GM19463 (cell line): ENCODE measurements around the gene VMO1.

Source experiments
- ATAC-seq: cut with Tn5 transposase; IDR thresholded peaks from one replicate; pipeline ENCODE4 v1.9.1; 2021; ENCODE audit warnings: mild to moderate bottlenecking, moderate library complexity; ENCODE audit not compliant: unreplicated experiment

Gene VMO1

DNA sequence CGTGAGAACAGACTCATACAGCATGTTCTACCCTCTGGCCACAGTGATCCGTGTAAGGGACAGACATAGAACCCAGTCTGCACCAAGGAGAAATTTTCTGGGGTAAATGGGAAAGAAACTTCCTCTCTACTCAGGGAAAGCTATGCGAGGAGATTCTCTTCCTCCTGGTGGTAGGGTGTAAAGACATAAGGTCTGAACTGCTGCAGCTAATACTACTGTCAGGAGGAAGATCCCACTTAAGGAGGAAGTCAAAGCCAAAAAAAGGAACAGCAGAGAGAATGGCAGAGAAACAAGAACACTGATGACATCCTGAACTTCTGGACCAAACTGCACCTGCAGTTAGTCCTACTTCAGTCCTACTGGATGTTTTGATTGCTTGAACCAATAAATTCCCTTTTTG, 21.6 kb downstream of the VMO1 start:
- ATAC-seq, result no peak

DNA sequence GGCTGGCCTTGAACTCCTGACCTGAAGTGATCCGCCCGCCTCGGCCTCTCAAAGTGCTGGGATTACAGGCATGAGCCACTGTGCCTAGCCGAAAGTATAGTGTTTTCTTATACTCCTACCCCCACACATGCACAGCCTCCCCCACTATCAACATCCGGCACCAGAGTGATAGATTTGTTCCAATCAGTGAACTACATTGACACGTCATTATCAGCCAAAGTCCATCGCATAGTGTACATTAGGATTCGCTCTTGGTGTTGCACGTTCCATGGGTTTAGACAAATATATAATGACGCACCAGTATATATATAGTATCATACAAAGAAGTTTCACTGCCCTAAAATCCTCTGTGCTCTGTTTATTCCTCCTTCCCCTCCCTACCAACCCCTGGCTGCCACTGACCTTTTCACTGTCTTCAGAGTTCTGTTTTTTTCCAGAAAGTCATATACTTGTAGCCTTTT, 26.4 kb downstream of the VMO1 start:
- ATAC-seq, result no peak

DNA sequence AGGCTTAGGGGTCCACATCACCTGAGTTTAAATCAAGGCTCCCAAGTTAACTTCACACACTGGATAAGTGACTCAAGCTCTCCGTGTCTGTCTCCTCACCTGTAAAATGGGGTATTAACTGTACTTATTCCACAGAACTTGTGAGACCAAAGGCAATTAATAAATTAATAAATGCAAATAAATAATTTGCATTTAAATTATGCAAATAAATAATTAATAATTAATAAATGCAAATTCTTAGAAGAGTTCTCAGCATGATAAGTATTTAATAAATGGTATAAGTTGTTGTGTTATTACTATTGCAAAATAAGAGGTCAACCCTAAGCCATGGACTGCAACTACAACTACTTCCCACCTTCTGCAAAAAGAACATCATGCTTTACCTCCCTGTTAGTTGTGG, 32.8 kb downstream of the VMO1 start:
- no peak for ATAC-seq

DNA sequence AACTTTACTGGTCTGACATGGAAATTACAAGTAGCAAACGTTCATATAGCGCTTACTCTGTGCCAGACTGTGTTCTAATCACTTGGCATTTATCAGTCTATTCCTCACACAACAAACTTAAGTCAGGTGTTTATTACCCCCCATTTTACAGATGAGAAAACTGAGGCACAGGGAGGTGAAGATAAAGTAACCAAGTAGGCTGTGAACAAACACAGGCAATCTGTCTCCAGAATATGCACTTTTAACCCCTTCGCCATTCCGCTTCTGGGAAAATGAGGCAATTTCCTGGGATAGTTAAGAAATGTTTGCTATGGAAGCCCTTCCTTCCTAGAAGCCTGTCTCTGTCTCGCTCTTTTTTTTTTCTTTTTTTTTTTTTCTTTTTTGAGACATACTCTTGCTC, 34.2 kb downstream of the VMO1 start:
- ATAC-seq, result no peak

DNA sequence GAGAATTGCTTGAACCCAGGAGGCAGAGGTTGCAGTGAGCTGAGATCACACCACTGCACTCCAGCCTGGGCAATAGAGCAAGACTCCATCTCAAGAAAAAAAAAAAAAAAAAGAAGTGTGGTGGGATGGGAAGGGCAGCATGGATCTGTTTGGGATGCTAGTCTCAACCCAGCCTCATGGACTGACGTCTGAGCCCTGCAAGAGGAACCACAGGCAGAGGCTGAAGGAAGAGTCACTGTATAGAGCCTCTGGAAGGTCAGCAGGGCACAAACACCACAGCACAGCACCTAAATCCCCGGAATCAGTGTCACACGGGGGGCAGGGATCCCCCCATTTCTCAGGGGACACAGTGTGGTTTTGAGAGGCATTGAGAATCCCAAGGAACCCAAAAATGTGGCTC, 35.6 kb downstream of the VMO1 start:
- ATAC-seq, result no peak

DNA sequence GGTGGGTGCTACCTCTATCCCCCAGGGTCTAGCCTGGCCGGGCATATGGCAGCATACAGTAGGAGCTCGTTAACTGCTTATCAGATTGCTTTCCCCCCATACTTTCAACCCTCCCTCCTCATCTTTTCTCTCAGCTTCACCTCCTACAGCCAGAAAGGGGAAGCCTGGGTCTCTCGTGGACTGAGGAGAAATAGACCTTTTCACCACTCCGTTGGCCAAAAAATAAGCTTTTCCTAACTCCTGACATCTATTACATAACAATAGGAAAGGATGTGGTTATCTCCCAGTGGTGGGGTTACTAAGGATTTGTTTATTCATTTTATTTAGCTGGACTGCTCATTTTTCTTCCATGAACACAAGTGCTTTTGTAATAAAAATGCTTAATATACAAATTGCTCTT, 37.5 kb downstream of the VMO1 start:
- no peak for ATAC-seq

DNA sequence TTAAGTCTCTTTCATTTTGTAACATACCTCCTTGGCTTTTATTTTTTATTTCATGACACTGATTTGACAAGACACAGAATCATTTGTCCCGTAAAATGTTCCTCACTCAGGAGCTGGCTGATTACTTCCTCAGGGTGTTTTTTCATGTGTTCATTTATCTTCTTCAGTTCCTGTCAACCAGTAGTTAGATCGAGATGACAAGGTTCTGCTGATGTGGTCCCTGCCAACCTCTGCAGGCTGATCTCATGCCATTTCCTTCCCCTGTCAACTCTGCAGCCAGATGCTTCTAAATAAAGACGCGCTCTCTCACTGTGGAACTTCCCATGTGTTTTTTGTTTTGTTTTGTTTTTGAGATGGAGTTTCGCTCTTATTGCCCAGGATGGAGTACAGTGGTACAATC, 38.3 kb downstream of the VMO1 start:
- no peak for ATAC-seq

DNA sequence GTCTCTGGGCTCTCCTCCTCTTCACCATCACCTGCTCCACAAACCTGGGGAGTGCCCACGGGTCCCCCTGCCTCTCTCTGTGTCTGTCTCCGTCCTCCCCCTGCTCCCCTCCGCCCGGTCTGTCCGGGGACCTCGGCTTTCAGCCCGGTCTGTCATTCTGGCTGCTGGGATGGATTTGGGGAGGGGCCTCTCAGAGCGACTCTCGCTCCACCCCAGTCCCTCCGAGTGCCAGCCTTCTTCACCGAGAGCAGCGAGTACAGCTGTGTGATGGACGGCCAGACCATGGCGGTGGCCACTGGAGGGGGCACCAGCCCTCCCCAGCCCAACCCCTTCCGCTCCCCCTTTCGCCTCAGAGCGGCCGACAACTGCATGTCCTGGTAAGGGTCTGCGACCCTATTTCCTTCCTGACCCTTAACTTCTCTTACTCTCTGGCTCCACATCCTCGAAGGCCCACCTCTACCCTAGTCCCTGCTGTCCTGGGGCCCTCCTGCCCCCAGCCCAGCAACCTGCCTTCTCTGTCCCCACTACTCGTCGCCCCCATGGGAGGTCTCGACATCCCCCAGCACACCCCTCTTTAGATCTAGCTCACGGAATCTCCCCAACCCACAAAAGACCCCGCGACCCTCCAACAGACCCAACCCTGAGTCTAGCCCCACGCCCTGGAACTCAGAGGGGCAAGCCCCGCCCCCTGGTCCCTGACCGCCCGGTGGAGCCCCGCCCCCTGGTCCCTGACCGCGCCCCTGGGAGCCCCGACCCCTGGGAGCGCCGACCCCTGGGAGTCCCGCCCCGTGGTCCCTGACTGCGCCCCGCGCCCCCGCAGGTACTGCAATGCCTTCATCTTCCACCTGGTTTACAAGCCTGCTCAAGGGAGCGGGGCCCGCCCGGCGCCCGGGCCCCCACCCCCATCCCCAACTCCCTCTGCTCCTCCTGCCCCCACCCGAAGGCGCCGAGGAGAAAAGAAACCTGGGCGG, 40.9 kb downstream of the VMO1 start:
- no peak for ATAC-seq

DNA sequence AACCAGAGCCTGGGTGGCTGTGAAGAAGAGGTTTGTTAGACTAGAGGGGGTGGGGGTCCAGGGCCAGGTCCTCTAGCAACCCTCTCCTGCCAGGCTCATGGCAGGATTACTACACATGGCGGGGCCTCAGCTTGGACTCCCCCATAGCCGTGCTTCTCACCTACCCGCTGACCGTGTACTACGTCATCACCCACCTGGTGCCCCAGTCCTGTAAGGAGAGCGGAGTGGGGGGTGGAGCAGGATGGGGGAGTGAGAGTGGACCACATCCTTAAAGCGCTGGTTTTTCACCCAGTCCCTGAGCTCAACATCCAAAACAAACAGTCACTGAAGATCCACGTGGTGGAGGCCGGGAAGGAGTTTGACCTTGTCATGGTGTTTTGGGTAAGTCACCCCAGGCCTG, 42.3 kb downstream of the VMO1 start:
- ATAC-seq, result no peak

DNA sequence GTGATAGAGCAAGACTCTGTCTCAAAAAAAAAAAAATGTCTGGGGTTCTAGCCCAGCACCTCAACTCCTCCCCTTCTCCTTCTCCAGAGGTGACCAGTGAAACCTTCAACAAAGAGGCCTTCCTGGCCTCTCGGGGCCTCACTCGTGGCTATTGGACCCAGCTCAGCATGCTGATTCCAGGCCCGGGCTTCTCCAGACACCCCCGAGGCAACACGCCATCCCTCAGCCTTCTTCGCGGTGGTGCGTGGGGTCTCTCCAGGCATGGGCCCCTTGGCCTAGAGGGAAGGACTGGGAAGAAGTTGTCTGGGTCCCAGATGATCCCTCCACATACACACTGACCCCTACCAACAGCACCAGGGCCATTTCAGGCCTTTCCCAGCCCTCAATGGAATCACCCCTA, 42.9 kb downstream of the VMO1 start:
- no peak for ATAC-seq

DNA sequence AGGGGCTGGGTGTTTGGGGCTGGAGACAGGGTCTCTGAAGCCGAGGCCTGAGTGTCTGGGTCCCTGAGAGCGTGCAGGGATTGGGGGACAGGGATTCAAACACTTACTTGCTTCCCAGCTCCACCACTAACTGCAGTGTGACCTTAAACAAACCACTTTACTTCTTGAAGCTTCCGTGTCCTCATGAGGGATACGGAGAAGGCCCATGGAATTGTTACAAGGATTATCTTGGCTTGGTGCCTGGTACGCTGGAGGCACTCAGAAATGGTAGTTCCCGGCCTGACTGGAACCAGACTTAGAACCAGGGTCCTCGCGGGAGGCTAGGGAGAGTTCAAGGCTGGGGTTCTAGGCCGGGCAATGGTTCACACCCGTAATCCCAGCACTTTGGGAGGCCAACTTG, 43.5 kb downstream of the VMO1 start:
- ATAC-seq, result no peak

DNA sequence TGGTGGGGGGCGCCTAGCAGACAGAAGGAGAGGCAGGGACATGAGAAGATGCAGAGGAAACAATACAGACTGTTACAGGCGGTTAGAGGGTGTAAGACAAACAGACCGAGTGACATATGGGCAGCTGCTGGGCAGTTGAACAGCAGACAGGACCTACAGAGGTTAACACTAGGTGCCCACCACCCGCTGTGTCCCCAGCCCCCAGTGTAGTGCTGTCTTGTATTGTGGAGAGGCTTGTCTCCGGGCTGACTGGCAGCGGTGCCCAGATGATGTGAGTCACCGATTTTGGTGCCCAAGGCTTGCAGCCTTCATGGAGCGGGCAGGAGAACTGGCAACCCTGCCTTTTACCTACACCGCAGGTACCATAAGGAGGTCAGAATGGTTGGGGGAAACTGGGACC, 44.0 kb downstream of the VMO1 start:
- ATAC-seq, result no peak

DNA sequence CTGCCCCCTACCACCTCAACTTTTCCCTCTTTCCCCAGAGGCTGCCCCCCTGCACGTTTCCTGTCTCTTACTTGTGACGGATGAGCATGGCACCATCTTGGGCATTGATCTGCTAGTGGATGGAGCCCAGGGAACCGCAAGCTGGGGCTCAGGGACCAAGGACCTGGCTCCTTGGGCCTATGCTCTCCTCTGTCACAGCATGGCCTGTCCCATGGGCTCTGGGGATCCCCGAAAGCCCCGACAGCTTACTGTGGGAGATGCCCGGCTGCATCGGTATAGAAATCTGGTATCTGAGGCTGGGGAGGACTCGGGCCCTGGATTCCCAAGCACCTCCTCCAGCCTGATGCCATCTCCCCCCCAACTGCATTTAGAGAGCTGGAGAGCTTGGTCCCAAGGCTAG, 44.6 kb downstream of the VMO1 start:
- ATAC-seq, result no peak

DNA sequence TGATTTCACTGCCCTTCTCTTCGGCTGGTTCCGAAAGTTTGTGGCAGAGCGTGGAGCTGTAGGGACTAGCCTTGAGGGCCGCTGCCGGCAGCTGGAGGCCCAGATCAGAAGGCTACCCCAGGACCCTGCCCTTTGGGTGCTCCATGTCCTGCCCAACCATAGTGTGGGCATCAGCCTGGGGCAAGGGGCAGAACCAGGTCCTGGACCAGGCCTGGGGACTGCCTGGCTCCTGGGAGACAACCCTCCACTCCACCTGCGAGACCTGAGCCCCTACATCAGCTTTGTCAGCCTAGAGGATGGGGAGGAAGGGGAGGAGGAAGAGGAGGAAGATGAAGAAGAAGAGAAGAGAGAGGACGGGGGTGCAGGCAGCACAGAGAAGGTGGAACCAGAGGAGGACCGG, 45.6 kb downstream of the VMO1 start:
- no peak for ATAC-seq

DNA sequence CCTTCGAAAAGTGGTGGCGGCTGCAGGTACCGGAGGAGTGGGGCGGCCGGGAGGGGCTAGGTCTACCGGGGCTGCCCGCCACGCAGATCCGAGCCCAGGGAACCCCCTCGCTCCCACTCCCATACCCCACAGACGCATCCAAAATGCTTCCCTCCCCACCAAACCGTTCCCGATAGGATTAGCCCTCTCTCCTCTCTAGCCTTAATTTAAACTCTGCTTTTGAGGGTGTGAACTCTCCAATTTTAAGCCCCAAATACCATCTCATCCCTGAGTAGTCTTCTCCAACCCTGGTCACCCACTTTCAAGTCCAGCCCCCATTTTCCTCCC, 46.2 kb downstream of the VMO1 start:
- no peak for ATAC-seq

DNA sequence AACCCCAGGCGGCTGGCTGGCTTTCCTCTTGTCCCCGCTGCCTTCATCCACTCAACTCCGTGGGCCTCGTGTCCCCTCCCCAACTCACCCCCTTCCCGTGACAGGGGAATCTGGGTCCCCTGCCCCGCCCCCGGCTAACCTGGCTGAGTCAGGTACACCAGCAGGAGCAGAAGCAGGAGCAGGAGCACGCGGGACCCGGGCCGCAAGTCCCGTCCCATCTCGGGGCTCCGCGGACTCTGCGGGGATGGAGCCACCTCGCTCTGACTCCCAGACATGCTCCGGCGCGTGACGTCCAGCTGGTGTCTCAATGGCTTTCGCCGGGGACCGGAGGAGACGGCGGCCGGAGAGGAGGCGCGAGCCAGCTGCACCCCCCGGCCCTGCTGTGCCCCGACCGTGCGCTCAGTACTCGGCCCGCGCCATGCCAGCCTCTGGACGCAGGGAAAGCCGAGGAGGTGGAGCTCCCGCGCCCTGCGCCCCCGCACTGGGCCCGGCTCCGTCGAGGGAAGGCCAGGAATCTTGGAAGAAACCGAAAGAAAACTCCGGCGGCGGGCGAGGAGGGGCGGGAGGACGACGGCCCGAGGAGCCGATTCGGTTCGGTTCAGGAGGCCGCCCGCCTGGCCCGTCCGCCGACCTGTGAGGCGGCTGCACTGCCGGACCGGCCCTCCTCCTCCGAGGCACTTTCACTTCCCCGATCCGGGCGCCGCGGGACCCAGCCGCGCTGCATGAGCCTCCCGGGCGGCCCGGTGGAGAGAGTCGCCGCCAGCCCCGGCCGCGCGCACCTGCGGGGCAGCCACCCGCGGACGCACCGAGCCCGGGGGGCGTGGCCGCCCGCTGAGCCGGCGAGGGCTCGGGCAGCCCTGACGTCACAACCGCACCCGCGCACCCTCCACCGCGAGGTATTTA, 46.8 kb downstream of the VMO1 start, which contains the start of the genes CXCL16 and ZMYND15:
Gene CXCL16, minus strand, starts transcription at position 807 of the 903 bp plus-strand sequence. Its CDS starts 589 bp downstream, at position 218.
Gene ZMYND15, plus strand, starts transcription at position 712 of the 903 bp plus-strand sequence. CDS start 716 bp downstream, outside the sequence.
- no peak for ATAC-seq

DNA sequence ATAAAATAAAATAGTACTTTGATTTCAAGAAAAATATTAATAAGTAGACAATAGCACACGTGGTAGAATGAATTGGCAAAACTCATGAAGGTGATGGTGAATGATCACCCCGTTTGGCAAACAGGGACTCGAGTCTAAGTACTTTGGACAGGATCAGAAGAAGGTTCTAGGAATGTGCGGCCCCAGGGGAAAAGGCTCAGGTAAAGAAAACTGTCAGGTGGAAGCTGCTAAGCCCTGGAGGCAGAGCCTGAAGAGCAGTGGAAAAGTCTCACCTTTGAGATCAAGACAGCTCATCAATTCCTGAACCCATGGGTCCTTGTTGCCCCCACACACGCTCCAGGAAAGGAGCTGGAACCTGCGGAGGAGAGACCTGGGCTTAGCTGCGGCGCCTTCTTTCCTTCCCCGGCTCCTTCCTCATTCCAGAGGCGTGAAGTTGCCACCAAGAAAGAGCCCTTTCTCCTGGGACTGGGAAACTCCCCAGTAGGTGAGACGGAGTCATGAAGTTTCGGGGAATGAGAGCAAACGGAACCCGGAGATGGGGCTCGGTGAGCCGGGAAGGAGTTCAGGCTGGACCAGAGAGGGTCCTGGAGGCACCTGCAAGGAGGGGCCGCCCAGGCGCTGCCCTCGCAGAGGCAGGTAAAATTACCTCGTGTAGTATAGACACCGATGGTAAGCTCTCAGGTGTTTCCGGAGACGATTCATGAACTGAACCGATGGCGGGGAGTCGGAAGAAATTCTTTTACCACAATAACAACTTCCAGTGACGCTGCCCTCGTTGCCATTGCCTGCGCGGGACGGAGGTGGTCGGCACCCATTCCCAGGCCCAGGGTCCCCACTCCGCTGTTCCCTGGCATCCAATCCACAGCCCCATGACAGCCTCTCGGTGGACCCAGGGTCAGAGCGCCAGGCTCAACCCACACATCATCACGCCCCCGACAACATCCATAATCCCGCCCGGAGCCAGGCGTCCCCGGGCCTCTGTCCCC, 47.7 kb downstream of the VMO1 start:
- no peak for ATAC-seq

DNA sequence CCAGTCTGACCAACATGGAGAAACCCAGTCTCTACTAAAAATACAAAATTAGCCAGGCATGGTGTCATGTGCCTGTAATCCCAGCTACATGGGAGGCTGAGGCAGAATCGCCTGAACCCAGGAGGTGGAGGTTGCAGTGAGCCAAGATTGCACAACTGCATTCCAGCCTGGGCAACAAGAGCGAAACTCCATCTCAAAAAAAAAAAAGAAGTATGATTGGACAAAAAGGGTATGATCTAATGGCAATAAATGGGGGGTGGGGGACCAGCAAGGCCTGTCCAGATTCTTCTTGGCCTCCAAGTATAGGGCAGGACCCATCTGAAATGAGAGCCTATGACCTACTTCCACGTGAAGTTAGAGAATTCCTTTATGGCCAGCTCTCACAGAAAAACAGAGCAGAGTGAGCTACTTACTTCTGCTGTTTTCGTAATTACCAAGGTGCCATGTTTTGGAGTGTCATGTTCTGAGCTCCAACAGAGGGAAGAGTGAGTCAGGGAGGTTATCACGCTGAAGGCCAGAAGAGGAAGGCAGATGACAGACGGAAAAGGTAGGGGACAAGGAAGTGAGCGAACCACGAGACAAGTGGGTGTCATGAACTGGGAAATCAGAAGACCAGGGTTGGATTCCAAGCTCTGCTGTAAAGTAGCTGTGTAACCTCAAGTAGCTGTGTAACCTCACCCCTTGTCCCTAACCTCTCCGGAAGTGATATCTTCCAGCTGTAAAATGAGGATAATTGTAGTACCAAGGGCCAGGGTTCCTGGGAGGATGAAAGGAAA, 50.1 kb downstream of the VMO1 start:
- ATAC-seq, result no peak
